Karpas-422 (cell line): ENCODE results near the gene RPUSD3. TPM values are rescaled to one million over a fixed set of nuclear protein-coding genes. Genes with fewer than 3 reads are reported as not detected.

Source experiments
- DNase-seq: peaks from one replicate; pipeline ENCODE4 v3.0.0-alpha.2; 2015
- H2AFZ ChIP-seq: fragments of 200-600 bp; sonication (generic); 2 replicates; pipeline ENCODE4 v1.6.1; 2014; ENCODE audit warnings: antibody characterized with exemption, low read length, mixed read lengths
- H3K27ac ChIP-seq: fragments of 200-600 bp; sonication (generic); 2 replicates; pipeline ENCODE4 v1.5.1; 2014; ENCODE audit warnings: mild to moderate bottlenecking, low read length, moderate library complexity
- H3K27me3 ChIP-seq: fragments of 200-600 bp; sonication (generic); 2 replicates; pipeline ENCODE4 v1.6.1; 2014; ENCODE audit warnings: low read length, mixed read lengths
- H3K36me3 ChIP-seq: fragments of 200-600 bp; sonication (generic); 2 replicates; pipeline ENCODE4 v1.6.1; 2014; ENCODE audit warnings: low read length, mixed read lengths; ENCODE audit not compliant: insufficient read depth
- H3K4me1 ChIP-seq: fragments of 200-600 bp; sonication (generic); 2 replicates; pipeline ENCODE4 v1.6.1; 2014; ENCODE audit warnings: mild to moderate bottlenecking, low read length, mixed read lengths
- H3K4me2 ChIP-seq: fragments of 200-600 bp; sonication (generic); 2 replicates; pipeline ENCODE4 v1.6.1; 2014; ENCODE audit warnings: low read length, low read depth, mild to moderate bottlenecking; ENCODE audit not compliant: poor library complexity, severe bottlenecking
- H3K4me3 ChIP-seq: fragments of 200-600 bp; sonication (generic); 2 replicates; pipeline ENCODE4 v1.5.1; 2014; ENCODE audit warnings: mild to moderate bottlenecking, antibody characterized with exemption, low read length, mixed read lengths
- H3K79me2 ChIP-seq: fragments of 200-600 bp; sonication (generic); 2 replicates; pipeline ENCODE4 v1.6.1; 2014; ENCODE audit warnings: mild to moderate bottlenecking, low read length, mixed read lengths
- H3K9ac ChIP-seq: fragments of 200-600 bp; sonication (generic); 2 replicates; pipeline ENCODE4 v1.6.0; 2014; ENCODE audit warnings: low read length
- H3K9me2 ChIP-seq: fragments of 200-600 bp; sonication (generic), shearing (Covaris generic); replicated peaks from 2 replicates; pipeline ENCODE4 v1.6.0; 2014; ENCODE audit warnings: mild to moderate bottlenecking, low read length, moderate library complexity; ENCODE audit not compliant: insufficient read depth
- H3K9me3 ChIP-seq: fragments of 300-700, 200-600 bp; sonication (generic); 2 replicates; pipeline ENCODE4 v1.6.1; 2014; ENCODE audit warnings: low read length, mixed read lengths
- H4K20me1 ChIP-seq: fragments of 200-600 bp; sonication (generic); 2 replicates; pipeline ENCODE4 v1.6.1; 2014; ENCODE audit warnings: mild to moderate bottlenecking, antibody characterized with exemption, low read length, low read depth; ENCODE audit not compliant: insufficient read depth
- total RNA-seq: library from RNA; depleted of rRNA; stranded (reverse); fragments of >200 nt; shearing (Covaris generic); gene quantifications from 2 replicates; pipeline ENCODE4 v1.2.3, GENCODE V29; 2014; ENCODE audit warnings: low replicate concordance

RPUSD3 gene
- total RNA-seq, 1 experiment from 2014 or later, result 62.5 TPM

- H3K27ac ChIP-seq, result no peak overlapping the region
- H3K4me2 ChIP-seq, result no peak overlapping the region
- no peaks in the 10 kb centered on the region for H3K27me3 ChIP-seq
- no peak for DNase-seq
- H3K9me3 ChIP-seq, result no peaks in the 10 kb centered on the region
- no peaks in the 10 kb centered on the region for H3K79me2 ChIP-seq
- no peaks in the 10 kb centered on the region for H3K9me2 ChIP-seq
- no peaks in the 10 kb centered on the region for H4K20me1 ChIP-seq
- no peak overlapping the region for H3K9ac ChIP-seq
- H2AFZ ChIP-seq, result no peak overlapping the region
- no peaks in the 10 kb centered on the region for H3K4me1 ChIP-seq
- peaks cover 15% of the 10 kb centered on the region; the same call in 1 of the 2 replicates for H3K36me3 ChIP-seq
- no peak overlapping the region for H3K4me3 ChIP-seq
These were observed 9.1 kb downstream of the RPUSD3 start for GRCh38 chr3:9834520-9835380.

- Histone ChIP-seq H3K4me3 (no peak overlapping the region), H4K20me1 (no peaks in the 10 kb centered on the region), H3K9me2 (no peaks in the 10 kb centered on the region), H3K79me2 (no peaks in the 10 kb centered on the region), H3K27ac (no peak overlapping the region), H3K27me3 (no peaks in the 10 kb centered on the region), H3K9ac (no peak overlapping the region), H3K9me3 (no peaks in the 10 kb centered on the region), H3K4me2 (no peak overlapping the region), H3K4me1 (no peaks in the 10 kb centered on the region), H3K36me3 (peaks cover 15% of the 10 kb centered on the region; the same call in 1 of the 2 replicates), H2AFZ (no peak overlapping the region)
- DNase-seq, result no peak
These were observed 10.7 kb downstream of the RPUSD3 start for GRCh38 chr3:9833078-9833477.

- H3K4me3 ChIP-seq, result no peak overlapping the region
- DNase-seq, result no peak
- H3K9me2 ChIP-seq, result no peaks in the 10 kb centered on the region
- no peaks in the 10 kb centered on the region for H4K20me1 ChIP-seq
- no peak overlapping the region for H3K9ac ChIP-seq
- H2AFZ ChIP-seq, result no peak overlapping the region
- H3K4me1 ChIP-seq, result no peaks in the 10 kb centered on the region
- H3K27ac ChIP-seq, result no peak overlapping the region
- H3K9me3 ChIP-seq, result no peaks in the 10 kb centered on the region
- H3K27me3 ChIP-seq, result no peaks in the 10 kb centered on the region
- peaks cover 9% of the 10 kb centered on the region for H3K36me3 ChIP-seq
- H3K4me2 ChIP-seq, result no peak overlapping the region
- H3K79me2 ChIP-seq, result no peaks in the 10 kb centered on the region
These were observed 12.6 kb downstream of the RPUSD3 start for GRCh38 chr3:9831253-9831652.

GRCh38 chr3:9828801-9829755, 14.7 kb downstream of the RPUSD3 start:
- Histone ChIP-seq H4K20me1 (no peaks in the 10 kb centered on the region), H3K4me1 (no peaks in the 10 kb centered on the region), H3K9me2 (no peaks in the 10 kb centered on the region), H3K9ac (no peak overlapping the region), H3K9me3 (no peaks in the 10 kb centered on the region), H2AFZ (no peak overlapping the region), H3K4me3 (no peak overlapping the region), H3K27ac (no peak overlapping the region), H3K36me3 (peaks cover 11% of the 10 kb centered on the region), H3K4me2 (no peak overlapping the region), H3K27me3 (no peaks in the 10 kb centered on the region), H3K79me2 (no peaks in the 10 kb centered on the region)
- no peak for DNase-seq

- H3K36me3 ChIP-seq, result peaks cover 5% of the 10 kb centered on the region
These were observed 16.8 kb downstream of the RPUSD3 start for GRCh38 chr3:9826815-9827573.

GRCh38 chr3:9825451-9826040, 18.3 kb downstream of the RPUSD3 start:
- H4K20me1 ChIP-seq, result no peaks in the 10 kb centered on the region
- H3K9ac ChIP-seq, result no peak overlapping the region
- H2AFZ ChIP-seq, result no peak overlapping the region
- H3K4me2 ChIP-seq, result no peak overlapping the region
- H3K79me2 ChIP-seq, result no peaks in the 10 kb centered on the region
- H3K4me1 ChIP-seq, result no peaks in the 10 kb centered on the region
- H3K9me2 ChIP-seq, result no peaks in the 10 kb centered on the region
- H3K9me3 ChIP-seq, result no peaks in the 10 kb centered on the region
- DNase-seq, result no peak
- H3K27me3 ChIP-seq, result no peaks in the 10 kb centered on the region
- no peak overlapping the region for H3K4me3 ChIP-seq
- peaks cover 5% of the 10 kb centered on the region for H3K36me3 ChIP-seq
- no peak overlapping the region for H3K27ac ChIP-seq

More at GRCh38 chr3:9826815-9827573, 16.8 kb downstream of the RPUSD3 start:
- H3K9ac ChIP-seq, result no peak overlapping the region
- no peaks in the 10 kb centered on the region for H3K9me3 ChIP-seq
- no peak overlapping the region for H3K27ac ChIP-seq
- no peaks in the 10 kb centered on the region for H3K79me2 ChIP-seq
- no peak overlapping the region for H3K4me3 ChIP-seq
- no peaks in the 10 kb centered on the region for H3K4me1 ChIP-seq
- H3K9me2 ChIP-seq, result no peaks in the 10 kb centered on the region
- peak; percentile 81 for DNase-seq
- H4K20me1 ChIP-seq, result no peaks in the 10 kb centered on the region
- H3K27me3 ChIP-seq, result no peaks in the 10 kb centered on the region
- no peak overlapping the region for H2AFZ ChIP-seq
- H3K4me2 ChIP-seq, result no peak overlapping the region

GRCh38 chr3:9820946-9821345, 22.9 kb downstream of the RPUSD3 start:
- no peak overlapping the region for H3K27ac ChIP-seq

More at GRCh38 chr3:9820946-9821345, 22.9 kb downstream of the RPUSD3 start:
- no peaks in the 10 kb centered on the region for H3K9me3 ChIP-seq
- H3K79me2 ChIP-seq, result no peaks in the 10 kb centered on the region
- H3K27me3 ChIP-seq, result no peaks in the 10 kb centered on the region
- no peak overlapping the region for H2AFZ ChIP-seq
- H3K4me3 ChIP-seq, result no peak overlapping the region
- no peak overlapping the region for H3K9ac ChIP-seq
- no peaks in the 10 kb centered on the region for H3K9me2 ChIP-seq
- H3K4me2 ChIP-seq, result no peak overlapping the region
- no peaks in the 10 kb centered on the region for H3K4me1 ChIP-seq
- no peaks in the 10 kb centered on the region for H4K20me1 ChIP-seq
- H3K36me3 ChIP-seq, result peaks cover 3% of the 10 kb centered on the region; the same call in 1 of the 2 replicates
- no peak for DNase-seq
